Measurements from ENCODE around the gene USP31.

The USP31 gene

GRCh38 chr16:23186171-23186570 lies 36.9 kb upstream of the USP31 start:
- TF ChIP-seq USF1 (IDR thresholded peaks at IDR 0.05), result no peak
- no peak for TF ChIP-seq CREB1 (IDR thresholded peaks at IDR 0.05; ENCODE audit: low read depth)
- no peak for TF ChIP-seq ZBTB7A (IDR thresholded peaks at IDR 0.05; ENCODE audit: low read depth)
- no peak for TF ChIP-seq CEBPB (IDR thresholded peaks at IDR 0.05)
- TF ChIP-seq TCF12 (IDR thresholded peaks at IDR 0.05; ENCODE audit: low read depth), result no peak
- TF ChIP-seq EGR1 (IDR thresholded peaks at IDR 0.05), result no peak
- no peak for TF ChIP-seq NFIC (IDR thresholded peaks at IDR 0.05)
- TF ChIP-seq FOXM1 (IDR thresholded peaks at IDR 0.05; ENCODE audit: borderline replicate concordance, low read depth), result no peak
- no peak for TF ChIP-seq REST (IDR thresholded peaks at IDR 0.05; ENCODE audit: low read depth)
- TF ChIP-seq YY1 (IDR thresholded peaks at IDR 0.05; ENCODE audit: low read depth), result no peak
- TF ChIP-seq RAD21 (IDR thresholded peaks at IDR 0.05; ENCODE audit: low read depth), result no peak
- TF ChIP-seq MAX (IDR thresholded peaks at IDR 0.05), result no peak
- TF ChIP-seq EP300 (IDR thresholded peaks at IDR 0.05; ENCODE audit: borderline replicate concordance), result no peak
- no peak for TF ChIP-seq TEAD4 (IDR thresholded peaks at IDR 0.05)
- no peak for TF ChIP-seq TAF1 (IDR thresholded peaks at IDR 0.05; ENCODE audit: low read depth)

- TF ChIP-seq TAF1 (IDR thresholded peaks at IDR 0.05; ENCODE audit: low read depth) (no peak), EP300 (IDR thresholded peaks at IDR 0.05; ENCODE audit: borderline replicate concordance) (no peak), TCF12 (IDR thresholded peaks at IDR 0.05; ENCODE audit: low read depth) (no peak), REST (IDR thresholded peaks at IDR 0.05; ENCODE audit: low read depth) (no peak), RAD21 (IDR thresholded peaks at IDR 0.05; ENCODE audit: low read depth) (no peak), YY1 (IDR thresholded peaks at IDR 0.05; ENCODE audit: low read depth) (no peak), ZBTB7A (IDR thresholded peaks at IDR 0.05; ENCODE audit: low read depth) (no peak)
Measured at GRCh38 chr16:23185656-23186055, 36.4 kb upstream of the USP31 start.

- TF ChIP-seq YY1 (IDR thresholded peaks at IDR 0.05; ENCODE audit: low read depth) (no peak), FOXM1 (IDR thresholded peaks at IDR 0.05; ENCODE audit: borderline replicate concordance, low read depth) (no peak), NFIC (IDR thresholded peaks at IDR 0.05) (no peak), EP300 (IDR thresholded peaks at IDR 0.05; ENCODE audit: borderline replicate concordance) (no peak), RAD21 (IDR thresholded peaks at IDR 0.05; ENCODE audit: low read depth) (no peak), TCF12 (IDR thresholded peaks at IDR 0.05; ENCODE audit: low read depth) (no peak), EGR1 (IDR thresholded peaks at IDR 0.05) (no peak), MAX (IDR thresholded peaks at IDR 0.05) (no peak), ZBTB7A (IDR thresholded peaks at IDR 0.05; ENCODE audit: low read depth) (no peak), USF1 (IDR thresholded peaks at IDR 0.05) (no peak), TAF1 (IDR thresholded peaks at IDR 0.05; ENCODE audit: low read depth) (no peak), TEAD4 (IDR thresholded peaks at IDR 0.05) (no peak), CREB1 (IDR thresholded peaks at IDR 0.05; ENCODE audit: low read depth) (no peak), REST (IDR thresholded peaks at IDR 0.05; ENCODE audit: low read depth) (no peak), CEBPB (IDR thresholded peaks at IDR 0.05) (no peak)
Measured at GRCh38 chr16:23183543-23183862, 34.3 kb upstream of the USP31 start.

DNA sequence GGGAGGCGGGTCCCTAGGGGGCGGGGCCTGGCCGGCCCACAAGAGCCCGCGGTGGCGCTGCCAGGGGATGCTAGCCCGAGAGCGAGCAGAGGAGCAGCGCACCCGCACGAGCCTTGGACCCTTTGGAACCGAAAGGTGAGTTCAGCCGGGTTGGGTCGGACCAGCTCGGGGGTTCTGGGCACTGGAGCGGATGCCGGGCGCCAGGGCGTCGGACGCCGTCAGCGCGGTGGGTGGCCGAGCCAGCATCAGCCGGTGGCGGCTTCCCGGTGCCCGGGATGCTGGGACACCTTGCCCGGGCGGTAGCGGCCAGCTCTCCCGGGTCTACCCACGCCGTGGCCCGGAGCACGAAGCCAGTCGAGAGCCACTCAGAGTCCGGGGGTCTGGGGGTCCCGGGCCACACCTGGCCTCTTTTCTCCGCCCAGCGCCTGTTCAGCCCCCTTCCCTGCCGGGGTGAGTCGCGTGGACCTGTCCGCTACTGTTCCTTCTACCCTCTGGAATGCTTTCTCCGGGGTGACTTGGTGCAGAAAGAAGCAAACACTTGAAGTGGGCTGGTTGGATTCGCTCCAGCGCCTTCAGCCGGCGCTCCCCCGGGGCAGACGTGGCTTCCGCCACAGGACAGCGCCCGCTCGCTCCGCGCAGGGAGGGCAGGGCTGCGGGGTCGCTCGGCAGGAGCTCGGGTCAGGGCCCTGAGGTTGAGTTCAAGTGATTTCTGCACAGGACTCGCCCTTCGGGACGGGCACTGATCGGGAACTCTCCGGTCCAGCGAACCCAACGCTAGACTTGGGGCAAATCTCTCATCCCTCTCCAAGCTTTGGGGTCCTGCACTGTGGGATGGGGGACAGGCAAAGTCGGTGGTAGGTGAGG lies 33.7 kb upstream of the USP31 start, which contains the start of gene SCNN1G:
Gene SCNN1G, plus strand, starts transcription at position 67 of the 864 bp plus-strand sequence. CDS start 3,527 bp downstream, outside the sequence.
- no peak for TF ChIP-seq NFIC (IDR thresholded peaks at IDR 0.05)
- TF ChIP-seq CREB1 (IDR thresholded peaks at IDR 0.05; ENCODE audit: low read depth), result no peak
- no peak for TF ChIP-seq MAX (IDR thresholded peaks at IDR 0.05)
- no peak for TF ChIP-seq TAF1 (IDR thresholded peaks at IDR 0.05; ENCODE audit: low read depth)
- no peak for TF ChIP-seq ZBTB7A (IDR thresholded peaks at IDR 0.05; ENCODE audit: low read depth)
- TF ChIP-seq CEBPB (IDR thresholded peaks at IDR 0.05), result no peak
- TF ChIP-seq REST (IDR thresholded peaks at IDR 0.05; ENCODE audit: low read depth), result no peak
- no peak for TF ChIP-seq USF1 (IDR thresholded peaks at IDR 0.05)
- no peak for TF ChIP-seq EGR1 (IDR thresholded peaks at IDR 0.05)
- no peak for TF ChIP-seq YY1 (IDR thresholded peaks at IDR 0.05; ENCODE audit: low read depth)
- TF ChIP-seq EP300 (IDR thresholded peaks at IDR 0.05; ENCODE audit: borderline replicate concordance), result no peak
